Stimulated activated CD4-positive, alpha-beta T cell treated with anti-CD3 and anti-CD28 coated beads, Interleukin-1b, Interleukin-23, amount 100 ng/mL, for 48 hours (primary cell): ENCODE measurements around the gene CNMD.

ENCODE experiments used
- DNase-seq: peaks from one replicate; pipeline ENCODE4 v3.0.0-alpha.2; 2020

The CNMD gene

GRCh38 chr13:52739468-52740071, at the start of gene CNMD:
CNMD (minus strand) TSS chr13:52739820; CDS start chr13:52739701, 119 bp downstream.
- DNase-seq = no peak

DNA sequence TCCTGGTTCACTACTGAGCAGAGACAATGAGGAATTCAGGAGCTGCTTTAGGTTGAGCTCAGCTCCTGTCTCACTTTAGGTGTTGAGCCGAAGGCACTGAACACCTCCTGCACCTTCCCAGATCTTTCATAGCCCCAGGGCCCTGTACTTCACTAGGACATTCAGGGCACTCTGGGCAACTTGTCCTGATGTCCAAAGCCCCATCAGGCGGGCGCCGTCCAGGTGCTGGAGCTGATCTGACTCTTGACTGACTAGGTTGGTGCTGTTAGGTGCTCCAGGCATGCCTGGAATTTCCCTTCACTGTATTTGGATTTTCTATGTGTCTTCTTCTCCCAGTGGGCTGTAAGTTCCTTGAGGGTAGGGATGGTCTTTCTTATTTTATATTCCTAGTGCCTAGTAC, 48.4 kb upstream of the CNMD start:
- no peak for DNase-seq

DNA sequence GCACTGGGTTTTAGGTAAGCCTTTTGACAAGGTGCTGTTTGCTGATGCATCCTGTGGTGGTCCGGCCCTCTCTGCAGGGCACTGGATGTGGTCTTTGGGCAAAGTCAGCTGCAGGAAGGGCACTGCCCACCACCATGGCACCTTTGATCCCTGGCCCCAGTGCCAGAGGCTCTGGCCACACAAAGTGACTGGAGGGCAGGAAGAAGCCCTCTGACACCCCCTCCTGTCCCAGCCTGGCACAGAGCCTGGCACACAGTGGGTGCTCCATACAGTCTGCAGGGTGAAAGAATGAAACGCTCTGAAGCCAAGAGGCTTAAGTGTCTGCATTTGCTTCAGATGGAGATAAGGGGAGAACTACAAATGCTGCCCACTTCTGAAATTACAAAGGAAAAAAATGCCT, 47.6 kb upstream of the CNMD start:
- DNase-seq = no peak

GRCh38 chr13:52786766-52787165, 47.1 kb upstream of the CNMD start:
- no peak for DNase-seq

GRCh38 chr13:52785739-52786138, 46.1 kb upstream of the CNMD start:
- DNase-seq = no peak

GRCh38 chr13:52784591-52785340, 45.1 kb upstream of the CNMD start:
- no peak for DNase-seq

DNA sequence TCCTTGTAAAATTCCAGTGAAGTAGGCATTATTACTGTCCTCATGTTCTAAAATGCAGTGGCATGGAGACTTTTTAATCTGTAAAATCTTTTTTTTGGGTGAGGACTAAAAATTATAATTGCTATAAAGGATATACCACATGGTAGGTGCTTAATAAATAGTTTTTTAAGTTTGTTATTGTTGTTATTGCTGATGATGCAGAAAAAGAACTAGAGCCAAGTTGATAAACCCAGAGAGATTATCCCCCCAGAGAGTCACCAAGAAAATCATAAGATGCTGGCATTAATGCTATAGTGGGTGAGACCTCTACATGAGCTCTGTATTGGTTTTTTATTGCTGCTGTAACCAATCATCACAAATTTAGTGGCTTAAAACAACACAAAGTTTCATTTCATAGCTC, 44.3 kb upstream of the CNMD start:
- no peak for DNase-seq

DNA sequence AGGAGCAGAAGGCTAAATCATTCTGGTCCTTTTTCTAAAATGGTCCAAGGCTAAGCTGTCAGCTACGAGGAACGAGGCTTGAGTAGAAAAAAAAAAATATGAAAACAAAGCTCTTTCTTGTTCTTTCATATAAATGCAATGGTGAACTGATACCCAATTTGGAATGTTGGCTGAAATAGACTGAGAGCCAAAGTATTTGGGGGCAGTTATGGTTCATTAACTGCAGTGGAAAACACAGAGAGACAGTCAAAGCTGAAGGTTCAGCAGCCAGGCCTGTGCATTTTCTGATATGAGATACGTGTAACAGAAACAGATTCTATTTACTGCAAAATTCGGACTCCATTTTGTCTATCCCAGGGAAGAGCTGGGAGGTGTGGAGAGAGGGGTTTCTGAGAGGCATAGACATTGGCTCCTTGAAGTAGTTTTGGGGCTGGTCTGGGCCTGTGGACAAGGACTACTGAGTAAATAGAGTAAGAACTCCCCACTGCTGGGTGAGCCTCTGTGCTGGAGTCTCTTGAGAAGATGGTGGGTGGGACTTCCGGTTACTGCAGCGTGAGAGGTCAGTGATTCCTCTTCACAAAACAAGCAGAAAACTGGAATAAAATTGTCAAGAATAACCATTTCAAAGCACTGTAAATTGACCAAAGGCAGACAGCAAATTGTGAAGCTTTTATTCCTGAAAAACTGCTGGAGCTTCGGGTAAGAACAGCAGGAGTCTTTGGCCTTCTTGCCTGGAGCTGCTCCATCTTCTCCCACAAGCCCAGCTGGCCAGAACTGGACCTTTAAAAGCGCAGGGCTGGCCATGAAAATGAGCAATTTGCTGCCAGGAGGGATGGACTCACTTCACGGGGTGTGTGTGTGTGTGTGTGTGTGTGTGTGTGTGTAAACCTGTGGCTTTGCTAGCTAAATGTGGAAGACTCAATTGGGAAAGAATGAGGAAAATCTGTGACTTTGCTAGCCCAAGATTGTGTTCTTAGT, 43.1 kb upstream of the CNMD start:
- no peak for DNase-seq

DNA sequence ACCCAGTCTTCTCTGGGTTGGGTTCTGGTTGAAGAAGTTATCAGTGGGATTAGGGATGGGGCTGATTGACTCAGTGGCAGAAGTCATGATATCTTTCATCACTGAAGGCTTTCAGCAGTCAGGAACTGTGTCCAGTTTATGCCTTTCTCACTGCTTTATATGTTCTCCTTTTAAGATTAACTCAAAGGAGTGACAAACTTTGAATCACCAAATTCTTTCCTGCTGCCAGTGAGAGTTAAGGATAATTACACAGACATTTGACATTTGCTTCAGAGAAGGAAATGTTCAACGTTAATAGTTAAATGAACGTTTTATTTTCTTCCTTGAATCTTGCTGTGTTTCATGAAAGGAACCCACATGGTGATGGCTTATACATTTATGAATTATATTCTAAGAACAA, 41.0 kb upstream of the CNMD start:
- no peak for DNase-seq

- DNase-seq = no peak
Measured at GRCh38 chr13:52780092-52780491, 40.5 kb upstream of the CNMD start.

GRCh38 chr13:52779103-52779502, 39.5 kb upstream of the CNMD start:
- DNase-seq = no peak

DNA sequence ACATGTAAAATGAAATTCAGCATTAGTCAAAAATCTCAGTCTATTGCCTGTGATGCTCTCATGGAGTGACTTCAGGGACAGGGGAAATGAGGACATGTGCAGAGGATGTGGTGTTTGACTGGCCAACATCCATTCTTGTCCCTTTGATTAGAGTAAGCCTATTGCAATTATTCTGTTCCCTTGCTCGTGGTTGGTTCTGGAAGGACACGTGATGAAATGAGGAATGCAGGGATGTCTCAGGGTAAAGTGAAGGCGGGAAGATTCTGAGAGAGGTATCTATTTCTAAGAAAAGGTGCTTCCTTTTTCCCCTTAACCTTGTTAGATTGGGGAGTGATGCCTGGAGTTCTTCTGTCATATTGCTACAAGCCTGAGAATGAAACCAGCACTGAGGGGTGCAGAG, 37.1 kb upstream of the CNMD start:
- DNase-seq = no peak

- no peak for DNase-seq
Measured at GRCh38 chr13:52775511-52775910, 35.9 kb upstream of the CNMD start.

DNA sequence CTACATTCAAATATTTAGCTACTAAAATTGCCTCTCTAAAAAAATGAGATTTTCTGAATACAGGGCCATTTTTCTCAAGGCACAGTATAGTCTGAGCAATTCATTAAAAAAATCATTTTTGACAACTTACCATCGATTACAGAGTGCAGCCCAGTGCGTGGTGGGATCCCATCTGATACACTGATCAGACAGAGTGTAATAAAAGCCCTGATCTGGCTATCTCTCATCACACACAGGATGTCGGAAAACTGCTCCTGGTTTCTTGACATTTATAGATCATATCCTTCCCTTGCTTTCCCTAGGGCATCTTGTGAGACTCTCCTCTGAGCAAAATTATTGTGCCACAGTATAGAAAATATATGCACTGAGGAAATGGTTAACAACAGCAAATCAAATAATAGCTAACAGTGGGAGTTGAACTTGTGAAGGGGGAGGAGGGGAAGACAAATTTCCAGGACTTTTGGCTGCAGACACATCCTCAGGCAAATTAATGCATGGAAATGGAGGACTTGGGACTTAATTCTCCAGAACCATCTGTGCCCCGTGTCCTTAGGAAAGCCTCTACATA, 28.4 kb upstream of the CNMD start:
- DNase-seq = no peak

DNA sequence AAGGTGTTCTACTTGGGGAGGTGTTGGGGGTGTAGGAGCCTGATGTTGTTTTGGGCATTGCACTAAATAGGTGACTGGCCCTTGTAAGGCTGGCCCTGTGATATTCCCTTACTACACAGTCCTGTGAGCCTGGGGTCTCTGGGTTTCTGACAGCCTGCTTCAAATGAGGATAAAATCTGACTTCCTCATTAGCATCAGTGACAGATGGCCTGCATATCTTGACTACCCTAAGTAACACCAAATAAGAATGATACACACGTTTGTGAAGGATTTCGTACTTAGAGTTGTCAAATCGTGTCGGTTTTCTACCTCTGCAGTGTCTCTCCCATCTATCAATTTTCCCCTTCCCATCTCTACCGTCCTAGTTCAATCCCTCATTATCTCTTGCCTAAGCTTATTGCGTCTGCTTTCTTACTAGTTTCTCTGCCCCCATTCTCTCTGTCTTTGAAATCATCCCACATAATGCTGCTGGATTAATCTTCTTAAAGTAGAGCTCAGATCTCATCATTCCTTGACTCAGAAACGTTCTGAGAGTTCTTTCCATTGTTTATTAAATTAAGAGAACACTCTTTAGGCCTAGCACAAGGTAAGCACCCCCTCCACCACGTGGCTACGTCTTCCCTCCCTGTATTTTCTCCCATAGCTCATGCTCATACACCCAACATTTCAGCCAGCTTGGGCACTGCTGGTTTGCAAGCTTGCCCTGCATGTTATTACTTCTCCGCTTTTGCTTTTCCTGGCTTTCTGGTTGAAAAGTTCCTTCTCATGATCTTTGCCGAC, 26.2 kb upstream of the CNMD start:
- DNase-seq = no peak

GRCh38 chr13:52760077-52760476, 20.5 kb upstream of the CNMD start:
- no peak for DNase-seq

DNA sequence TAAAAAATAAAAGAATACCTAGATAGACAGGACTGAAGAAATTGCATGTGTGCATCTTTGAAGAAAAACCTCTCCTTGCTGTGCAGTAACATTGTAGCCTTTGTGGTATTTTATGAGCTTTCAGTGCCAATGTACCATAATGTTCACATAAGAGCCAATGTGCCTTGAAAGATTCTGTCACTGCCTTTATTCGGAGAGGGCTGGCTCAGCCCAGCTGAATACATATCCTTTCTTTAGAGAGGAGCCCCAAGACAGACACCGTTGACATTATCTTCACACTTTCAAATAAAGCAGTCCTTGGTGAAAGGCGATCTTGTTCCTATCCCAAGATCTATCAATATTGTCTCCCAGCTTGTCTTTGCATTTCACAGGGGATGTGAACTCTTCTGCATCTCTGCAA, 18.5 kb upstream of the CNMD start:
- no peak for DNase-seq

- DNase-seq = no peak
Measured at GRCh38 chr13:52751196-52751595, 11.6 kb upstream of the CNMD start.

GRCh38 chr13:52750713-52751112, 11.1 kb upstream of the CNMD start:
- no peak for DNase-seq

DNA sequence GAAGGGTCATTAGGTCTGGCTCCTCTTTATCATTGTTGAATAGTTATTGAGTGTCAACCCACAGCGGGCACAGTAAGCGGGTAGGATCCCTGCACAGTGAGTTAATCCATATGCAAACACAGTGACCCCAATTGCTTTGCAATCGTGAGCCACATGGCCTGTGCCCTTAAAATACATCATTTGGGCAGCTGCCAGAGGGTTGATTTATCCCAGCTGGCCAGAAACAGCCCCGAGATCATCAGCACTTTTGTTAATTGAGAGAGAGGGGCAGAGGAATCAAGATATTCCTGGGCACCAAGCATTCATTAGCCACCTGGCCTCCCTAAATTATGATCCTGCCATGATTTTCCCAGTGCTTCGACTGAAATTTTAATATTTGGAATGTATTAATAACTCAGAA, 9.8 kb upstream of the CNMD start:
- DNase-seq = no peak

GRCh38 chr13:52746141-52746540, 6.5 kb upstream of the CNMD start:
- DNase-seq = no peak

GRCh38 chr13:52744842-52745375, 5.3 kb upstream of the CNMD start:
- DNase-seq = no peak
